ENCODE data around the gene SUSD5.
"Not testable (repeated sequence)": the region's sequence is repeated elsewhere in the genome, so short reads cannot be mapped to it uniquely, and the experiment has no call there.

The SUSD5 gene

DNA sequence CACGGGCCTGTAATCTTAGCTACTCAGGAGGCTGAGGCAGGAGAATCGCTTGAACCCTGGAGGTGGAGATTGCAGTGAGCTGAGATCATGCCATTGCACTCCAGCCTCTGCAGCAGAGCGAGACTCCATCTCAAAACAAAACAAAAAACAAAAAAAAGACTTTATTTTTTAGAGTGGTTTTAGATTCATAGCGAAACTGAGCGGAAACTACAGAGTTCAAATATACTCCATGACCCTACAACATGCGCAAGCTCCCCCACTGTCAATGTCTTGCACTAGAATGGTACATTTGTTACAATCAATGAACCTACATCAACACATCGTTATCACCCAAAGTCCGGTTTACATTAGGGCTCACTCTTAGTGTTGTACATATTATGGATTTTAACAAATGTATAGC, 107.0 kb downstream of the SUSD5 start:
- no peak for DNase-seq

DNA sequence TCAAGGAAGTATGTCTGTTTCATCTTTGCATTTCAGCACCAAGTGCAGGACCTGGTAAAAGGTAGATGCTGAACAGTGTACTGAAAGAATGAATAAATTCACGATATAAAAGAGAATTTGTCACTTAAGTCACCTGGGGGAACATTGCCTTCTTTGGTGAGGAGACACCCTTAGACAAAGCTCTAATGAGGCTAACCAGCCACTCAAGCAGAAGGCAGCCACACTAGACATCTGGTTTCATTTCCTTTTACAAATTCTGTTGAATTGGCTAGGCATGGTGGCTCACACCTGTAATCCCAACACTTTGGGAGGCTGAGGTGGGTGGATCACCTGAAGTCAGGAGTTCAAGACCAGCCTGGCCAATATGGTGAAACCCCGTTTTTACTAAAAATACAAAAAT, 111.8 kb downstream of the SUSD5 start:
- not testable (repeated sequence) for DNase-seq

DNA sequence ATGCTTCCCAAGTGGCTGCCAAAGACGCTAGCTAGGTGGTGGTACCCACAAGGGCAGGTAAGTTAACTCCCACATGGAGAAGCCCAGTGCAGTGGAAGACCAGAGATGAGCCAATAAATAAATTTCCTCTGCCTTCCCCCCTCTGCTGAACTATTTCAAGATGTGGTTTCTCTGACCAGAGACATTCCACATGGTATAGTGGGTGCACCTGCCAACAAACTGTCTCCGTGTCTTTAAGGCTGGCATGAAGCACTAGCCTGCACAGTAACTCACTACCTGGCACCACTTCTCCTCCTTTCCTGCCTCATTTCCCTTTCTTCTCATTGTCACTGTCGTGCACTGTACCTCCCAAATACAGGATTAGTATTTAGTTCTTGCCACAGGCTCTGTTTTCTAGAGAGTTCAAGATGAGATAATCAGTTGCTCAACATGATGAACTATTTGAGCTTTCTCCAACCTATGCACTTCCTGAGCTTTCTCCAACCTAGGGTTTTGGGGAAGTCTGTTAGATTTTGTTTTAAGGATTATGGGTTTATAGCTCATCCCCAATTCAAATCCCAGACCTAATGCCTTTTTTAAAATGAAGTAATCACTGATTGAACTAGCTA, 113.2 kb downstream of the SUSD5 start:
- no peak for DNase-seq

DNA sequence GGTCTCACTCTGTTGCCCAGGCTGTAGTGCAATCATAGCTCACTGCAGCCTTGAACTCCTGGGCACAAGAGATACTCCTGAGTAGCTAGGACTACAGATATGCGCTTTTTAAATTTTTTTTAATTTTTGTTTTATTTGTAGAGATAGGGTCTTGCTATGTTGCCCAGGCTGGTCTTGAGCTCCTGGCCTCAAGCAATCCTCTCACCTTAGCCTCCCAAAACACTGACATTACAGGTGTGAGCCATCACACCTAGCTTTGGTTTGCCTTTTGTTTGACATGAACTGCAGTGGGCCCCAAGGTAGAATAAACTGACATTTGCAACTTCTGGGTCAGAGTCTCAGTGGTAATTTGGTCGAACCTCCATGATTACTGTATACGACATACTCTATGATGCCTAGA, 113.8 kb downstream of the SUSD5 start:
- DNase-seq: no peak

DNA sequence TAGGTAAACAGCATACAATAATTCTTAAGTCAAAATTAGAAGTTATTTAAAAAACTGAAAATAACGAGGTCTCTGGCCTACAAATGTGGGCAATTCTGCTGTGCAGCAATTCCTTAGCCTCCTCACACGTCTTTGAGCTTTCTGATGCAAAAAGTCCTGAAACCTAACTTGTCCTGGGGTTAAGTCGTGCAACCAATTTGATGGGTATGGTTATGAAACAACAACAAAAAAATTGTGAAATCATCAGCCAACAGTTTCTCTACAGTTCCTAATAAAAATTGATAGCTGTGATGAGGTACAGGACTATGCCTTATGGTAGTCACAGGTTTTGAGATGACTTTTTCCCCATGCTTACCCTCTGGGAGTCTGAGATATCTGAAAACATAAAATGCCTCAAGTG, 115.1 kb downstream of the SUSD5 start:
- no peak for DNase-seq

DNA sequence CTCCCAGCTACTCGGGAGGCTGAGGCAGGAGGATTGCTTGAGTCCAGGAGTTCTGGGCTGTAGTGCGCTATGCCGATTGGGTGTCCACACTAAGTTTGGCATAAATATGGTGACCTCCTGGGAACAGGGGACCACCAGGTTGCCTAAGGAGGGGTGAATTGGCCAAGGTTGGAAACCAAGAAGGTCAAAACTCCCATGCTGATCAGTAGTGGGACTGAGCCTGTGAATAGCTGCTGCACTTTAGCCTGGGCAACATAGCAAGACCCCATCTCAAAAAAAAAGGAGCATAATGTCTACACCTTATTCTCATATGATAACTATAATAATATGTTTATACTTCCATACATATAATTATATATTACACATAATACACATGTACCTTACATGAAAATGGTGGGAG, 115.6 kb downstream of the SUSD5 start:
- no peak for DNase-seq

DNA sequence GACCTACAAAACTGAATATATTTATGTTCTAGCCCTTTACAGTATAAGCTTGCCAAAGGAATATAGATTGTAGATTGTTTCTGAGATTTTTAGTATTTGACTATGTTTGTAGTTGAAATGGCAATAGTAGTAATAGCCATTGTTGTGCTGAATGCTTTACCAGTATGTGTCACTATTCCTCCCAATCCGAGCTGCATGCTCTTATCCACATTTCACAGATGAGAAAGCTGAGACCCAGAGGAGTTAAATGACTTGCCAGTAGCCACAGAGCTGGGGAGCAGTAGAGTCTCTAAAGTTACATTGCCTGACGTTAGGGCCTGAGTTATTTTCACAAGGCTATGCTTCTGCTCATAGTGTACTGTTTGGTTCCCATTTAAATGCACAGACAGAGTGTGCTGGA, 118.4 kb downstream of the SUSD5 start:
- DNase-seq: no peak
